Stimulated activated CD4-positive, alpha-beta T cell treated with anti-CD3 and anti-CD28 coated beads, TNF-alpha, amount 100 ng/mL, for 1 hour (primary cell): ENCODE measurements around the gene ARNT2.

Source experiments
- DNase-seq, 3 donors: peaks; one replicate each; pipeline ENCODE4 v3.0.0-alpha.2; 2020; ENCODE audit warnings: low read depth in 3 of 3, low spot score in 1 of 3

Gene ARNT2

DNA sequence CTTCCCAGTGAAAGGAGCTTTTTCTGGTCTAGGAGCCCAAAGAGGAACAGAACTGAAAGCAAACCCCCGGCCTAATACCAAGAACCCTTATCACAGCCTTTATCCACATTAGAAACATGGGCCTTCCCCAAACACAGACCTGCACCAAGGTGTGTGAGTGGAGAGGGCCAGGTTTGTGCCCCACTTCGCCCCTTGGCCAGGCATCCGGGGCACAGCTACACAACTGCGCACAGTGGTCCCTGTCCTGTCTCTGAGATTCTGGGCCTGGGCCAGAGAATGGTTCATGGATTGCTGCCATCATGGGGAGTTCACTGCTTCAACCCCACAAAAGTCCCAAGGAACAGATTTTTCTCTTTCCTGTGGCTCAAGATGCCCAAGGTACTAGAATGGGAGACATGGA is 165.5 kb downstream of the ARNT2 start:
- DNase-seq = no peak

DNA sequence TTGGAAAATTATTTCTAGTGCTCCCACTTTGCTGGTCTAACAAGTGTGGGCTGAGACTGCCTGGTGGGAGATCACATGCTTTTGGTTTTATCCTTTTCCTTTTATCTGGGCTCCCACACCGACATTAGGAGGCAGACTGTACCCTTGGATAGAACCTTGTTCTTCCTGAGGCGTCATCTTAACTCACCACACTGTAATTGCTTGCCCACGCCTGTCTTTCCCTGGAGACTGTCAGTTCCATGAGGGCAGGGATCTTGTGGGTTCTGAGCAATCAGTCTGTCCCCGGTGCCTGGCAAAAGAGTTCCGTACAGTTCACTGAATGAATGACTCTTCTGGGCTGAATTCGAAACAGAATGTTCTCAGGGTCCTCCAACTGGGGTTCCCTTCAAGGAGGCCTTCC is 166.4 kb downstream of the ARNT2 start:
- no peak for DNase-seq

DNA sequence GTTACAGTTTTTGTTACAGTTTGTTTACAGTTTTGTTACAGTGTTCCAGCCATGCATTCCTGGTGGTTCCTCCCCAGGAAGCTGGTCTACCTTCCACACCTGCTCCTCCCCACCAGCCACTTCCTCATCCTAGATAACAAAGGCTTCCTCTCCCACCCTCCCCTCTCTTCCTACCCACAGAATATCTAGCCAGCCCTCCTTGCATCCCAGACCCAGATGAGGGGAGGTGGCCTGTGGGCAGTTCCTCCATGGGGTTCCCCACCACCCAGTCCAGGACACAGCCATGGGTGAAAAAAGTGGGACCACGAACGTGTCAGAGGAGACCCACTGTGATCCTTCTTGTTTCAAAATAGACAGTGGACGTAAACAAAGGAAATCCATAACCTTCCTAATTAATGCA is 168.2 kb downstream of the ARNT2 start:
- no peak for DNase-seq

DNA sequence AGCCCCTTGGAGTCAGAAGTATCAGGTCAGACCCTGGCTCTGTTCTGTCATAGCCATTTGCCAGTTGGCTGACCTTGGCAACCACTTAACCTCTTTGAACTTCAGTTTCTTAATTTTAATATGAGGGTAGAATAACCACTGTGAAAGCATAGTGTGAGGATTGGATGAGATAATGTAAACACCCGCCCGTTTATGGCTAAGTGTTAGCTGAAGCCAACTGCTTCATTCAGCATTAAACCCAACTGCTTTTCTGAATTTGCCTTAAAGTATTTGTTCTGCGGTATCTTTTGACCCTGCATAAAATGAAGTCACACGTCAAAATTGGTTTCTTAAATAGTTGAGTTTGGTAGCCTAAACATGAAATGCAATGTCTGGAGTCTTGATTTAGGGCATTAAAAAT is 169.4 kb downstream of the ARNT2 start:
- no peak for DNase-seq

DNA sequence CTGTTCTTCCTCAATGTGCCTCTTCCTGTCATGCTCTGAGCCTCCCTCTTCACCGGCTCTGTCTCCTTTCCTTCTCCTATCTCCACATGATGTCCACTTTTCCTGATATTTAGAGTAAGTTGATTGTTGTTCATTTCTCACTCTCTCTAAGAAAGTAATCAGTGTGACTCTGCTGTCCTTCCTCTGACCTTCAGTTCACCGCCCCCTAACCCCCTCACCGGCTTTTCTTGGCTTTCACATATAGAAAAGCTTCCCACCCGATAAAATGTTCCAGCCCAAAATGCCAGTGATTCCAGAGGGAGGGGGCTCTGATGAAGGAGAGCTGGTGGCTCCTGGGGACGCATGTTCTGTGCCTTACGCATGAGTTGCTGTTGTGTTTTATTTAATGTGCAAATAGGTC is 170.4 kb downstream of the ARNT2 start:
- DNase-seq = no peak

DNA sequence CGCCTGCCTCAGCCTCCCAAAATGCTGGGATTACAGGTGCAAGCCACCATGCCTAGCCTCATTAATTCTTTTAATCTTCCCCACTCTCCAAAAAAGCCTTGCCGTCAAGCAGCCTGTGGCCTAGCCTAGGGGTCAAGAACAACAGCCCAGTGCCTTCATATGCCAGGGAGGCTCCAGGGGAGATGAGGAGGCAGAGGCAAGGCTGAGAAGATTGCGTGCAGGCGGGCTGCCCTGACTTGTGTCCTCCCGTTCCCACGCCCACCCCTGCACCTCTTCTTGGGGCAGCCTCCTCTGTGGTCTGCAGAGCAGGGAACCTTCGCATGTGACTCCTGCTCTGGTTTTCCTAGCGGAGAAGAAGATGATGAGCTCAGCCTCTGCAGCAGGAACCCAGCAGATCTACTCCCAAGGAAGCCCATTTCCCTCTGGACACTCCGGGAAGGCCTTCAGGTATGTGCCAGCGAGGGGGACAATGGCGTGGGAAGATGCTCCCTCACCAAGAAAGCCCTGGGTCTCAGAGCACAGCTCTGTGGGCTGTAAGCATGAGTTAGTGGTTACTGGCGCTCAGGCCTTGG is 172.4 kb downstream of the ARNT2 start:
- no peak for DNase-seq

DNA sequence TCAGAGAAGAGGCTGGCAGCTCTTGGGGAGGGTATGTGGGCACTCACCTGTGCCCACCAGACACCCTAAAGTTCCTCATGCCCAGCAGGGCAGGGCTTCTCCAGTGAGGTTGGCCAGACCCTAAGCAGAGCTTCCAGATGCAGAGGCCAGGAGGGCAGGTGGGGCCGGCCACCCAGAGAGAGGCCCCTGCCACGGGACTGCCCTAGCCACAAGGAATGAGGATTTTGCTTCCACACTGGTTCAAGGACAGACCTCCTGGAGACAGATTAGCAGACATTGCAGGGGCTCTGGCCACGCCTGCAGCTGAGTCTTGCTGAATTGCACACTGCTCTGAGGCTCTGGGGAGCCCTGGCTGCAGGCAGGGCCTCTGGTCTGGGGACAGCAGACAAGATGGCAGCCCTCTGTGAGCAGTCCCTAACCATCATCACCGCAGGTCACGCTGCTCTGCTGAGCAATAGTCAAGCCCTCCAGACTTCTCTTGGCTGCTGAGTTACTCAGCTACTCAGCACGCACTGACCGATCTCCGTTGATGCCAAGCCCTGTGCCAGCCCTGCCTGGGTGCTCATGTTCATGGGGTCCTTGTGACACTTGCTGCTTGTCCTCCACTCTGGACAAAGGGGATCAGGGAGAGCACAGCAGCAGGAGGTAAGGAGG is 173.5 kb downstream of the ARNT2 start:
- DNase-seq = no peak

DNA sequence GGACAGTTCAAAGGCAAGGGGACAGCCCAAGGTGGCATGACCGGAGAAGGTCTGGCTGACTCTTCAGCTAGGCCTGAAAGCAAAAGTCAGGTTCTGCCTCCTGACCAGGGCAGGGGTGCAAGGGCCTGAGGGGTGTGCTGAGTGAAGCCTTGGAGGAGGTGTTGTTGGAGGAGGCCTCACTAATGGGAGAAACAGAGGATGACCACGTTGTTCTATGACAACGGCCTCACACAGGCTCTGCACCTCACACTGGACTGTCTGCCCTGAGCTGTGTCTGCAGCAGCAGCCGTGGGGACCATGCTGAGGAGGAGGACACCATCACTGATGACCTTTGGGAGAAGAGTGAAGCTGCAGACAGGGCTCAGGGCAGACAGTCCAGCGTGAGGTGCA is 174.0 kb downstream of the ARNT2 start:
- DNase-seq = no peak

DNA sequence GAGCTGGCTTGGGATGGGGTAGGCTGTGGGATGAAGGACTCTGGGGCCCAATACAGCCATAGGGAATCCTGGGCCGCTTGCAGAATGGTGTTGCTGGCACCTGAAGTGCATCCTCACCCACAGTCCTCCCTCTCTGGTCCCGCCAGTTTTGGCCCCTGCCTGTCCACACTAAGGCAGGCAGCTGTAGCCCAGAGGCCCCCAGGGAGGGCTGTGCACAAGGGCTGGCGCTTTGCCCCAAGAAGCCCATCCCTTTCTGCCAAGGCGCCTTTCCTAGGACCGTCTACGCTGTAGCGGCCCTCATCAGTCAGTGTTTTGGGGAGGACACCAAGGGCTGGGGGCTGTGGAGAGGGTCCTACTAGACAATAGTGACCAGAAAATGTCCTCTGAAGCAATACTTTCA is 174.7 kb downstream of the ARNT2 start:
- no peak for DNase-seq

DNA sequence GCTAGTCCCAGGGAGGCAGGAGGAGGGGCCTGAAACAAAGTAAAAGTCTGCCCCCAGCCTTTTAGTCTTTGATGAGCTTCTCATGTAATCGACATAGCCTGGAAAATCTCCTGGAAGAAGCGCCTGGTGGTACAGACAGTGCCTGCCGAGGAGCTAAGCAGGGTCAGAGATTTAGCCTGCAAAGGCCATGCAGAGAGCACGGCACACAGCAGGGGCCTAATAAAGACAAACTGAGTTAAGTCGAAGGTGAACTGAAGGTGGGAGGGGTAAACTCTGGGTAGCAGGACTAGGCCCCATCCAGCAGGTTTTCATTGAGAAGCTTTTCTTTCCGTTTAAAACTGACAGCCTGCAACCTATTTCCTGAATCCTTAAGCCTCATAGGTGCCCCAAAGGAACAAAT is 175.4 kb downstream of the ARNT2 start:
- DNase-seq = no peak

DNA sequence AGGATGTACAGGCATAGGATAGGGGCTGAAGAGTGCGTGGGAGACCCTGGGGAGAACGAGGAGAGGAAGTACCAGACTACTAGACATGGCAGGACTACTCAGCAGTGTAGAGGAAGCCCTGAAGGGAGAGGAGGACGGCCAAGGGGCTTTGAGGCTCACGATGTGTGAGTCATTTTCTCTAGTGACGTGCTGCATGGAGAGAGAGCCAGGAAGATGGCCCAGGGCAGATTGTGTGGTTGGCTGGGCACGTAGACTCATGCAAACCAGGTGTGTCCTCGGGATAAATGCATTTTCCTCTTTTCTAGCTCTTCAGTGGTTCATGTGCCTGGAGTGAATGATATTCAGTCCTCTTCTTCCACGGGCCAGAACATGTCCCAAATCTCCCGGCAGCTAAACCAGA is 175.9 kb downstream of the ARNT2 start:
- no peak for DNase-seq

DNA sequence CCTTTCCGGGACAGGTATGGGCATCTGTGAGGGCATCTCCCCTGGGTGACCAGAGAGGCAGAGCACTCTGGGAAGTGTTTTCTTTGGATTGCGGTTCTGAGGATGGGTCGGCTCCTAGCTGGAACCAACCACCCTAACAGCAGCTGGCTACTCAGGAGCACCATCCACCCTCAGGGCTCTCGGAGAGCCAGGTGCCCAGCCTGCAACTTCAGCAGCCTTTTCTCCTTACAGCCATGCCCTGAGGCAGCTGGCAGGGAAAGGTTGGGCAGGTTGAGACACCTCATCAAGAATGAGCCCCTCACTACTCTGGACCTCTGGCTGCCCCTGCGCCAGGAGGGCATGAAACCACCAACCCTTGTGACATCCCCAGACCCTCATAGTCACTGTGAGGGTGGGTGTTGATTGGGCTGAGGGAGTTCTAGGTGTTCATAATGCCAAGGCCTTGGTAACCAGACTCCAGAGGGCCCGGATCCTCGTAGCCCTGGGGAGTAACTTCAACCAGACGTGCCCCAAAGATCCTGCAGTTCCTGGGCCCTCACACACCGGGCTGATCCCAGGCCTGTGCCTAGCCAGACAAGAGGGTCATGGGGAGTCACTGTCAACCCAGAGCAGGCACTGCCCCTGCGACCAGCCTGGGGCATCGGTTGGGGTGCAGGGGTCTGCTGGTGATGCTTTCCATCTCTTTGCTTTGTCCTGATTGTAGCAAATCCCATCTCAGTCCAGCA is 176.5 kb downstream of the ARNT2 start:
- no peak for DNase-seq

DNA sequence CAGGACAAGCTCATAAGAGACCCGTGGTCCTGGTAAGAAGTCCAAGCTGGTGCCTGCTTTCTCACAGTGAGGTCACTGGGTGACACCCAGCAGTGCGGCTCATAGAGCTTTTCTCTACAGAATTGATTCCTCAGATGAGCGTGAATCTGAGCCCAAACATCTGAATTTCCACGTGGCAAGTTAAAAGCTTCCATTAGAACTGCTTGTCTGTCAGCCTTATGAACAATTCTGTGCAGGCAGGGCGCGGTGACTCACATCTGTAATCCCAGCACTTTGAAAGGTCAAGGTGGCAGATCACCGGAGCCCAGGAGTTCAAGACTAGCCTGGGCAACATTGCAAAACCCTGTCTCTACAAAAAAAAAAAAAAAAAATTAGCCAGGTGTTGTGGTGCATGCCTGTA is 177.8 kb downstream of the ARNT2 start:
- no peak for DNase-seq

DNA sequence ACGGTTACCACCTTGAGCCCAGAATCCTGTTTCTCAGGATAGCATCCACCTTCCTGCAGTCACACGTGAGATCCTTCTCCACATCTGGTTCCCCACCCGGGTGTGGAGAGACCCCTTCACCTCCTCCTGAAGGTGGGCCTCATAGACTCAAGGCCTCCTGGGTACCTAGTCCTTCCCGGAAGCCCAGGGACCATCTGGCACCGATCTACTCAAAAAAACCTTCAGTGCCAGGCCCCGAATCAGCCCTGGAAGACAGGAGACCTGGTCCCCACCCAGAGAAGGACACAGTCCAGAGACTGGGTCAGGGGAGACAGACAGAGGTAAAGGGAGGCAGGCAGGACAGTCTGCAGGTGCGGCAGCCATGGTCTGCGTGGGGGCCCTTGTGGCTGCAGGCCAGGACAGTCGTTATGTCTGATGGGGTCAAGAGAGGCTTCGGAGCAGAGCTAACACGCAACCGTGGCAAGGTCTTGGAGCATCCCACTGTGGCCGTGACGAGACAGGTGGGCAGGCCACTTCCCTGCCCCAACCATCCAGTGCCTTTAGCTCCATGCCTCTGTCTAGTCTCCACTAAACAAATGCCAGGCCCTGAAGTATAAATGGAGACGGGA is 178.7 kb downstream of the ARNT2 start:
- no peak for DNase-seq

DNA sequence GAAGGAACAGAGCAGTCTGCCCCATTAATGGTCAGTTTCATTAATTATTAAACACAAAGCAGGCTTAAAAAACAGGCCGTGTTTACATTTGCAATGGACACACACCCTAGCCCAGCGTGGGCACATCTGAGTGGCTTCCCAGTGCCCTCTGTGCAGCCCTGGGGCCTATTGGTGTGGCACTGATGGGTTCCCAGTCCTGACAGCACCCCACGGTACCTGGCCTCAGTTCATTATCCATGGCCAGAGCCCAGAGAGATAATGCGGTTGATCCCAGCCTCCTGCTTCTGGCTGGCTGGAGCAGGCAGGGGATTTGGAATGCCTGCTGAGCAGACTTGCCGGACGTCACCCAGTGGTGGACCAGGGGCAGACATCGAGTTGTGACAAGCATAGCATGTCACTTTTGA is 180.4 kb downstream of the ARNT2 start:
- no peak for DNase-seq

DNA sequence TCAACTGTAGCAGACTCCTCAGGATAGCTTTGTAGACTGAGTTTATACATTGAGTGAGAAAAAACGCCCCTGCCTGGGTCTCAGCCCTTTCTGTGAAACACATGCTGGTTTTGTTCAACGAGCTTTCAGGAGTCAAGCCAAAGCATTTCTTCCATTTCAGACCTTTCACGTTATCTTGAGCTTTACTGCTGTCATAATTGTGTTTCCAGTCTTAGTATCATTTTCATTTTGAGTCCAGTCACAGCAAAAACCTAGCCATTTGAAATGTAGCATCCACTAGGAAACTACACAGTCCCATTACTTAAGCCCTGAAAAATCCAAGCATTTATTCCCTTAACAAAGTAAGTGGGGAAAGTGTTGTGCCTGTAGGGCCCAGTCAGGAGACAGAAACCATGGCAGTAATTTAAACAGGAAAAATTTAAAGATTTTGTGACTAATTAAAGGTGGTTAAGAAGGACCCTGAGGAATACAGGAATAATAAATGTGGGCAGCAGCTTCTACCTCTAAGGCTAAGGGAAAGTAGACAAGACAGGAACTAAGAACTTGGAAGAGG is 180.9 kb downstream of the ARNT2 start:
- no peak for DNase-seq

DNA sequence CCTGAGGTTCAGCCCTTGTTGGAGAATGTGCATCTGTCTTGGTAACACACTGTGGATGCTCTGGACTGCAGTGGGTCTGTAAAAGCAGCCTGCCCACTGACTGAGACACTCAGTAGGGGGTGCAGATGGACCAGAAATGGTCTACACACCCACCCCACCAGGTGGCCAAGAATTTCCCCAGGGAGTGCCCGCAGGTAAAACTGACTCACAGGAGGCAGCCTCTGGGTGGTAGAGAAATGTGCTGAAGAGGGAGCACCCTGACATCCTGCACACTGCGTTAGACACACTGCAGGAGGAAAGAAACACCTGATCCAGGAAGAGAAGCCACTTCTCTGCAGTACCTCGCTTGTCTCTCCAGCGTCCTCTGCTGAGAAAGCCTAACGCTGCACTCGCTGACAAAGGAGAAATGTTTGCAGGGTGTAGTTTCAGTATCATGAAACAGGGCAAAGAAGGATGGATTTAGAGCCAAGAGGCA is 181.4 kb downstream of the ARNT2 start:
- no peak for DNase-seq

DNA sequence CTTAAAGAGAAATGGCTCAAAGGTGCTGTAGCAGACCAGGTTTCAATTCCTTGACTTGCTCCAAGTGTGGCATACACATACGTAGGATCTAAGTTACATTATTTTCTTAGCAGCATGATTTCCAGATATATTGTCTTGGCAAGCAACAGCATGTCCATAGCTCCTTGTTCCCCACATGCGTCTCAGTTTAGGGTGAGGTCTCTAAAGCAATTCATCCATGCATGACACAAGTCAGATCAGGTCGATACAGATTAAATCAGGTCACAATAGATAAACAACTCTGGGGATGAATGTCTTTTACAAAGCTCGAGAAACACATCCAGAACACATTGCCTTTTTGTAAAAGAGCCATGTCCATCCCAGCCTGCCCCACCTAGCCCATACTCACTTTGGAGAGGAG is 182.0 kb downstream of the ARNT2 start:
- DNase-seq = no peak

DNA sequence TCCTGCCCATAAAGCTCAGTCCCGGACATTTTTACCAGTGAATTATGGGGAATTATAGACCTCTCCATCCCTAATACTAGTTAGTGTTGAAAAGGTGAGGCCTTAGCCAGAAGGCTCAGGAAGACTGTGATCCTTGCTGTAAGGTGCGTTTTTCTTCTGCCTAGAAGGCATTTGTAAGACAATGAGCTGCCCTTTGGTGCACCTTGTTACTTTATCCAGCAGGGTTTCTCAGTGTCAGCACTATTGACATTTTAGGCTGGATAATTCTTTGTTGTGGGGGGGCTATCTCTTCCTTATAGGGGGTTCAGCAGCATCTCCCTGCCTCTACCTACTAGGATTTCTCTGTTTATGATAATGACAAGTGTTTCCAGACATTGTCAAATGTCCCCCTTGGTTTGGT is 182.8 kb downstream of the ARNT2 start:
- no peak for DNase-seq

DNA sequence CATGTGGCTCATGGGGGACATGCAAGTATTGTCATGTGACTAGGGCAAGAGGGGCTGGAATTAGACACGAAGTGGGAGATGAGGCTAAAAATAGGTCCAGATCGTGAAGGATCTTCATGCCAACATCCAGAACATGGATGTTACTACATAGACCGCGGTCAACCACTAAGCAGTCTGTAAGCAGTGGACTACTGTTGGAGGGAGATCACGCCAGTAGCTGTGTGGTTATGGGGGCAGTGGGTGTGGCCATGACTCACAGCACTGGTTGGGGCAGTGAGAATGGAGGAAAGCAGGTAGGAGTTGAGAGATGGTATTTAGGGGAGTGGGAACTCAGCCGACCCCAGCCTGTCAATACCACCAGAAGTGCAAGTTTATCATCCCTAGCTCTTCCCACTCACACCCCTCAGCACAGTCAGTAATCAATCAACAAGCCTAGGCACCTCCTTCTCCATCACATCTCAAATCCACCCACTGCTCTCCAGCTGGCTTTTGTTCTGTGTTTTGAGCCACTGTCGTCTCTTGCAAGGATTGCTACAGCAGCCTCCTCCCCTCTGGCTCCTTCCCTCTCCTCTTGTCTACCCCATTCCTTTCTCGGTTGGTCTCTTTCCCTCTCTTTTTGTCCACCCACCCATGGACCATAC is 183.8 kb downstream of the ARNT2 start:
- DNase-seq = no peak

DNA sequence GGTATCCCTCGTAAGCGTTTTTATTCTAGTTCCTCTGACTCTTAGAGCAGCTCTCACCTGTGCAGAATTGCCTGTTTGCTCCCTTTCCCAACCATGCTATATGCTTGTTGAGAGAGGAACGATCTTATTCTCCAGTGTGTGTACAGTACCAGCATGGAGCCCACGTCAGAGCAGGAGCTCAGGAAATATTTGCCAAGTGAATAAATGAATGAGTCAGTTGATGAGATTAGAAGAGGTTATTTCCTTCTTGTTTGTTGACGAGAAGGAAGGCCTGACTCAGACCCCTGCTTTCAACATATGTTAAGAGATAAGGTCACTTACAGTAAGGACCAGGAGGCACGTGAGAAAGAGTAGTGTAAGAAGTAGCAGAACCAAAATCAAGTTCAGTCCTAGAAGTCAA is 184.6 kb downstream of the ARNT2 start:
- DNase-seq = no peak
